Limb (tissue), 2 donors: ENCODE measurements around the gene KCNJ8.
"Not testable (repeated sequence)": the region's sequence is repeated elsewhere in the genome, so short reads cannot be mapped to it uniquely, and the experiment has no call there.

Experiments
- DNase-seq, 2 donors: peaks; one replicate each; pipeline ENCODE4 v3.0.0-alpha.2; 2016; ENCODE audit errors: extremely low spot score in 2 of 2

The KCNJ8 gene

DNA sequence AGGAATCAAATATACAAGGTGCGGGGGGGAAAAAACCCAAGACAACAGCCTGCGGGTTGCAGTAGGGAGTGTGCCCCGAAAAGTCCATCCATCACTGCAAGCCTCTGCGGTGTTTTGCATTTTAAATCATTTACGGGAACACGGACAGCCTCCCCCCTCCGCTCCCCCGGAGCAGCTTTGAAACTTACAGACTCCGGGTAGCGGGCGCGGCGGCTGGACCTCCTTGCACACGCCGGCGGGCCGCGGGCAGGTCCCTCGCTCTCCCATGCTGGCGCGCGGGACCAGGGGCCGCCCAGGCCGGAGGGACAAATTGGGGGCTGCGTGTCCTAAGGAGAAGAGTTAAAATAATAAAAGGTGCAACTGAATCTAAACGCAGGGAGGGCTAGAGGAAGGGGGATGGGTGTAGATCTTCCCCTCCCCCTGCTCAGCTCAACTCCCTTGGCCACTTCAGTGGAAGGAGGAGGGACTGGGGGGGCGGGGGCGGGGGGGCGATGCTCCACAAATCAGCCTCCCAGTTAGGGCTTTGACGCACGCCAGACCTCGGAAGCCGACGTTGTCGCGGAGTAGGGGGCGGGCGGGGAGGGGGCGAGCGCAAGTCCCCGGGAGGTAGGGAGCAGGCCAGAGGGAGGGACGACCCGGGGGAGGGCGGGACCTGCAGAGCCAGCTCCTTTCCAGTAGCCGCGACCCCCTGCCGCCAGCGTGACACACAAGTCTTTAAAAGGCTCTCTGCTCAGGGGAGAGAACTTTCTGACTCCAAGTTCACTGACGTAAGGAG lies at the start of gene KCNJ8:
KCNJ8 (minus strand) TSS at position 349 of the 775 bp plus-strand sequence. CDS start 1,090 bp downstream, outside the sequence.
- peak; percentile 56 to 78 for DNase-seq

DNA sequence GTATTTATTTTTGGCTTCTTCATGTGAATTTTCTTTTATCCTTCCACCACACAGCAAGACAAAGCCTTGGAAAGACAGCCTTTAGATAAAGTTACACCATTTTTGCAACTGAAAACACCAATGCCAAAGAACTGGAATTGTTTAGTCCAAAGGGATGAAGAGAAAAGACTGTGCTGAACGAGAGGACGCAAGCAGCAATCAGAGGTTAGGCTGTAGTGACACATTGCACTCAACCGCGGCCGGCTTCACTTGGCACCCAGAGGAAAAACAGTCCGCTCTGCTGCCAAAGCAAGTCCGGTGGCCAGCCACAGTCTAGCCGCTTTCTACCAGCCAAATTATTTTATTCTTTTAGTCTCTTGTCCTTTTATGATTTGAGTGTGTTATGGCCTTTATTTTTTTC lies 49.1 kb upstream of the KCNJ8 start:
- DNase-seq: no peak

DNA sequence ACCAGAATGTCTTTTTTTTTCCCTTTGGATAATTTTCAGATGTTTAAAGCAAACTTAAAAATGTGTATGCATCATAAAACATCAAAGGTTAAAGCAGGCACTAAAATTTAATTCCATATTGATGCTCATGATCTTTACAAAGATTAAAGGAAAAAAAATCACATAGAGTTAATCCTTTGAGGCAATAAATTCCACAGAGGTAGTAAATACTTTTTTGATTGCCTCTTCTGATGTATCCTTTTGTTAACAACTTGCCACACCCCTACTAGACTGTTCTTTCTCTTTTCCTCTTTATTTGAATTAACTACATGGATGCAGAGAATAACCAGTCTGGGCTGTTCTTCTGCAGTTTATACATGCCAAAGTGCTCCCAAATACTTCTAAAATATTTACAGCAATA lies 45.2 kb upstream of the KCNJ8 start:
- DNase-seq: no peak

DNA sequence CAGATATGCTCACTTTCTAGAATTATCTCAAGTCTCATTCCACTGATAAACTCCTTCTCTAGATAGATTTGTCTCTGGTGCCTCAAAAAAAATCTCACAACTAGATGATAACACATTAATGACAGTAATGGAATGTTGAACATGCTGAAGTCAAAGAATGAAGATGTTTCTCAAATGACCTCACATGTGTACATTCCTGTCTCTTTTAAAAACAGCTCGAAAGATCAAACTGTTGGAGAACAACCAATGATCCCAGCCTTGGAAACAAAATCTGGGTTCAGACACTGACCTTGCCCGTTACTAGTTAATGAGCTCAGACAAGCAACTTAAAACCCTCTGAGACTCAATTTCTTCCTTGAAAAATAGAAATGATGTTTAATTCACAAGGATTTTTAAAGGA lies 44.7 kb upstream of the KCNJ8 start:
- no peak for DNase-seq

DNA sequence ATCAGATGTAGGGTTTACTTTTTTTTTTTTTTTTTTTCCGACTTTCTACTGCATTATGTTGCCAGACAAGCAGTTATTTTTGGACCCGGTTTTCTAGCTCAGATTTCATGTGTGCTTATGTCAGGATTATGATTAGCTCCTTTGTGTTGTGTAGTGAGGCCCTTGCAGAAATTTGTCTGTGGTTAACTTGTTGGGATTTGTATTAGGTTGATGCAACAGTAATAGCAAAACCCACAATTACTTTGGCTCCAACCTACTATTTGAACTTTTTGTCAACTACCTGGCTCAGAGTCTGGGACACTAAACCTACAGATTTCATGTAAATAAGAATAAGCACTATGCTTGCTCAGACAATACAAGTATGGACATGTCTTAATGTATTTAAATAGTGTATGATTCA lies 44.1 kb upstream of the KCNJ8 start:
- DNase-seq: peak in 1 of 2 donors; percentile 55

DNA sequence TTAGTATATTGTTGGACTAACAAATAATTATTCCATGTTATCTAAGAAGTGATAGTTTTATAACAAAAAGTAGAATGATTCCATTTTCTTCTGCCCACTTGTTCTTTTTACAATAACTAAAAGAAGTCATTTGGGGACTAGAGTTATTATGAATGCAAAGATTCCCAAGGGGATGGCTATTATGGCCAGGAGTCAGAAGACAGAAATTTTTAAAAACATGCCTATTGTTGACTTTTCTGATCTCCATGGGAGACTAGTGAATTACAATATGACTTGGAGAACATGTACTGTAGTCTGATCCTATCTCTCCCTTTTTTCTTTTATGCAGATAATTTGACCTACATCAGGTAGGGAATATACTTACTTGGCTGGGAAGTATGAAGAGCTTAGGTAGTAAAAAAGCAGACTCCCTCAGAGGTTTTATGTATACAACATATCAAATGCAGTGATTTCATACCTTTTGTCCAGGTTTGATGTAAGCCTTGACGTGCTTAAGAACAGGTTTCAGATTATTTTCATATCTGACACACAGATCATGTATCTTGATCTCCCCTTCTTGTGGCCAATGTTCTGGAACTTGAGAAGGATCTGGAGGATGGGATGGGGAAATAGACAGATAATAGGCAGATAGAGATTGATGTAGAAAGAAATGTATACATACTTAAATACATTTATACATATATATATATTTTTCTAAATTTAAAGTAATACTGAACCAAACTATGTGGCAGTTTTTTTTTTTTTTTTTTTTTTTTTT lies 41.0 kb upstream of the KCNJ8 start:
- DNase-seq: no peak

DNA sequence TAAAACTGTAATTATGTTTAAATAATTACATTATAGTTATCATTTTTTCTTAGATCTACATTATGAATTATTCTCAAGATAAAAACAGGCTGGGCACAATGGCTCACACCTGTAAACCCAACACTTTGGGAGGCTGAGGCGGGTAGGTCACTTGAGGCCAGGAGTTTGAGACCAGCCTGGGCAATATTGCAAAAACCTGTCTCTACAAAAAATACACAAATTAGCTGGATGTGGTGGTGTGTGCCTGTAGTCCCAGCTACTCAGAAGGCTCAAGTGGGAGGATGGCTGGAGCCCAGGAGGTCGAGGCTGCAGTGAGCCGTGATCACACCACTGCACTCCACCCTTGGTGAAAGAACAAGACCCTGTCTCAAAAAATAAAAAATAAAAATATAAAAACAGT lies 40.3 kb upstream of the KCNJ8 start:
- DNase-seq: no peak

DNA sequence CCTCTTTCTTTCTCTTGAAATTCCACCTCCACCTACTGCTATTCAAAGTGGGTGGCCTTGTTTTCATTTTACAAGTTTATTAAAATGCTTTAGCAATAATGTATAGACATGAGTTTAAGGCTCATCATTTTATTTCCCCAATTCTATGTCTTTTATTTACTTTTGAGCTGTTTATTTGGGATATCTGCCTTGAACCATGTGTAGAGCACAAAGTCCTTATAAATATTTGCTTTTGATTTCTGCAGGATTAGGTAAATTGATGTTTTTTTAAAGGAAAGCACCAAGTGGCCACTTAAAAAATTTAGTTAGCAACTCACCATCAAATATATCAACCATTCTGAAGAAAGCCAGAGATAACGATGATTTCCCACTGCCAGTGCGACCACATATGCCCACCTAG lies 39.8 kb upstream of the KCNJ8 start:
- no peak for DNase-seq

DNA sequence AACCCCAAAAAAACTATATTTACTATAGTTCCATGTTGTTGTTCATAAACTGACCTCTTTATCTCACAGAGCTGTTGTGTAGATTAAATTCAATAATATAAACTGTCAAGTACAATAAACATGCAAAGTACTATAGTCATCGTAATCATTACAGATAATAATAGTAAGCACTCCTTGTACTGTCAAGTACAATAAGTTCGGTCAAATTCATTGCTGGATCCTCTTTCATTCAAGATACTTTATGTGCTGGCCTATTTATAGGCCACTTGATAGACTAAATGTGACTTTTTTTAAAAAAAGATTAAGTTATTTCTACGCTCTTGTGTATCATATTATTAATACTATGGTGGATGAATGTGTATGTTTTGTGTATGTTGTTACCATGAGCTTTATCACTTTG lies 39.2 kb upstream of the KCNJ8 start:
- no peak for DNase-seq

DNA sequence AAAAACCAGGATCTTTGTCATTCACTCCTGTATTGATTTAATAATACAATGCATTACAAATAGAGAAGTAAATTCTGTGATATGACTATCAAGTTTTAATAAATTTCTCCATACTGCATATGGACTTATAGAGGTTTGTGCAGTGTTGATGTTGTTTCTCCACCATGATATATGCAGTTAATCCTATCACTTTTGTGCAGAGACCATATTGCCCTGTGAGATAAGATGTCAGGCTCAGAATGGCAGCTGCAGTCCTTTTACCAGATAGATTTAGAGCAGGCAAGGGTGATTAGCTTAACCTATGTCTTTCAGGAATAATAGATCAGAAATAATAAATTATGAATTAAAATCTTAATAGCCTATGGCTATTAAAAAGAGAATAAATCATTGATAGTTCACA lies 38.6 kb upstream of the KCNJ8 start:
- DNase-seq: no peak

DNA sequence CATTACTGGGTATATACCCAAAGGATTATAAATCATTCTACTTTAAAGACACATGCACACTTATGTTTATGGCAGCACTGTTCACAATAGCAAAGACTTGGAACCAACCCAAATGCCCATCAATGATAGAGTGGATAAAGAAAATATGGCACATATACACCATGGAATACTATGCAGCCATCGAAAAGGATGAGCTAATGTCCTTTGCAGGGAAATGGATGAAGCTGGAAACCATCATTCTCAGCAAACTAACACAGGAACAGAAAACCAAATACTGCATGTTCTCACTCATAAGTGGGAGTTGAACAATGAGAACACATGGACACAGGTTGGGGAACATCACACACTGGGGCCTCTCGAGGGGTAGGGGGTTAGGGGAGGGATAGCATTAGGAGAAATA lies 37.8 kb upstream of the KCNJ8 start:
- not testable (repeated sequence) for DNase-seq

DNA sequence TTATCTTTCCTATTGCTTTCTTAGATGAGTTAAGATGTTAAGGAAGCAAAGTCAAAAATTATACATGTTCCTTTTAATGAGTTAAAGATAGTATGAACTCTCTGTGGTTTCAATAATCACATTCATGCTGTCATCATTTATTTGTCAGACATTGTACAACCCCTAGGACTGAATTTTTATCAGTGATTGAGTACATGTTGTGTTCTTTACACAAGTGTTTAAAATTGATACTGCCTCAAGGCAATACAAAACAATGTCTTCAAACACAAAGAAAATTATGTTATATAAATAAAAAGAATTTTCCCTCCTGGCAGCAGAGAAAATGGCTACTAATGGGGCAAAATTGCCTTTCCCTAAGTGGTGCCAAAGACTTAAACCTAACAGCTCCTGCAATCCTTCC lies 34.6 kb upstream of the KCNJ8 start:
- DNase-seq: no peak

DNA sequence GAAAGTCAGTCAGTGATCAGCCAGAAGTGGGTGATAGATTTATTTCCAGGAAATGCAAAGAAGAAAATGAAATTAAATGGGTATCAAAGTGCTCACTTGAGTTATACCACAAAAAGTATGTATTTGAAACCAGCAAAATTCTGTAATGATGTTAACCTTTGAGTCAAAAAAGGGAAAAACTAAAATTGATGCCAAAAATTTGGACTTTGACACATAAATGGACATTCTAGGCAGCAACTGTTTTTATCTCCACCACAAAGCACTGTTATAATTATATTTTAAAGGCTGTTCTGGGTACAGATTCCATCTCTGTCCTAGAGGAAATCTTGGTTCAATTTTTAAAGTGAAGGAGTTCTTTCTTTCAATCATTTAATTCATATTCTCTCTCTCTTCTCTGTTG lies 31.7 kb upstream of the KCNJ8 start:
- no peak for DNase-seq

DNA sequence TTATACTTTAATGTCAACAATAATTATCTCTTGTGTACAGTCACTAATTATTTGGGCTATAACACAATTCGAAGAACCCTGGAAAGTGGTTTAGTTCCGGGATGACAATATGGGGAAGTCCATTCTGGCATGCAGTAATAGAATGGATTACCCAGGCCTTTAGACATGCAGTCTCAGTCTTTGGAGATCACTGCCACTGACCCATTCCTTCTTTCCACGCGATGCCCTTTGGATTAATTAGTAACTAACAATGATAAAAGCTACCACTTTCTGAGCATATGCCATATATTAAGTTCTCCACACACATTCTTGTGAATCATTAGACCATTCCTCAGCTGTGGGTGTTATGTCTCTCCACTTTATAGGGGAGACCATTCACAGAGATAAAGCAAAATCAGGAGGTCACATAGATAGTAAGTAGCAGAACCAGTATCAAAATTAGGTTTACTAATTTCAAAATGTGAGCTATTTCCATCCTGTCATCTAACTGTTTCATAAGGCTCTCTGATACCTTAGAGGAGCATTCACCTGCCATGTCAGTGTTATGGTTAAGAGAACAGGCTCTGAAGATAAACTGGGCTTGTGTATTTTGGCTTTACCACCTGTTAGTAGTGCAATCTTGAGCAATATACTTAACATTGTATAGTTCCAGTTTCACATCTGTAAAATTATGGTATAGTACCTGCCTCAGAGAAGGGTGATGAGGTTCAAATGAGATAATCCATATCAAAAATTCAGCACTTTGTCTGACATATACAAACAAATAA lies 27.2 kb upstream of the KCNJ8 start:
- no peak for DNase-seq

DNA sequence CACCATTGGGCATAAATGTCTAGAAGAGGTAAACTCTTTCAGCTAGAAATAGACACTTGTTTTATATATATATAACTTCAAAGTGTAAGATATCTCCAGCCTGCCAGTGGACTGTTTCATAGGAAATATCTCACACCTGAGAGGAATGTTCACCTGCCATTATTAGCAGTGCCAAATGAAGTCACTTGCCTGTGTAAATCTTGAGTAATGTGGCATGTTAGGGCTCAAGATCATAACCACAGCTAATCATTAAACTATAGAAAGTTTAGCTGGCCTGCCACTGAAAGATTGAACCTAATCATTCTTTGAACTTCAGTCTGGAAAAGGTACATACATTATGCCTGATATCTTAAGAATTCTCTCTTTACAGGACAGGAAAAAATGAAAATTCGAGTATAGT lies 25.5 kb upstream of the KCNJ8 start:
- no peak for DNase-seq

DNA sequence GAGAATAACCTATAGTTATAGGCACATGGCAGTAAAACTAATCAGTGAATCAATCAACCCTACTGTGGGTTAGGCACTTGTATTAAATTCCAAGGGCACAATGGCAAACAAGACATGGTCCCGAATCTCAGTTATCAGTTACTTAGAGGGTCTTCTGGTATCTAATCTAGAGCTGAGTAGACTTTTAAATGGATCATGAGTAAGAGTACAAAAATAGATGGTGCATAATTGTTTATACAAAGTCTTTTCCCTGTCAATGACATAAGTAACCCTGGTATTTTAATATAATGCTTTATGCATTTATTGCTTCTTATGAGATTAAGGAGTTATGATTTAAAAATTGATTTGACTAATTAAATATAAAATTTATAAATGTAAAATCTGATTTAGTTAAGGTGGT lies 23.0 kb upstream of the KCNJ8 start:
- DNase-seq: no peak

DNA sequence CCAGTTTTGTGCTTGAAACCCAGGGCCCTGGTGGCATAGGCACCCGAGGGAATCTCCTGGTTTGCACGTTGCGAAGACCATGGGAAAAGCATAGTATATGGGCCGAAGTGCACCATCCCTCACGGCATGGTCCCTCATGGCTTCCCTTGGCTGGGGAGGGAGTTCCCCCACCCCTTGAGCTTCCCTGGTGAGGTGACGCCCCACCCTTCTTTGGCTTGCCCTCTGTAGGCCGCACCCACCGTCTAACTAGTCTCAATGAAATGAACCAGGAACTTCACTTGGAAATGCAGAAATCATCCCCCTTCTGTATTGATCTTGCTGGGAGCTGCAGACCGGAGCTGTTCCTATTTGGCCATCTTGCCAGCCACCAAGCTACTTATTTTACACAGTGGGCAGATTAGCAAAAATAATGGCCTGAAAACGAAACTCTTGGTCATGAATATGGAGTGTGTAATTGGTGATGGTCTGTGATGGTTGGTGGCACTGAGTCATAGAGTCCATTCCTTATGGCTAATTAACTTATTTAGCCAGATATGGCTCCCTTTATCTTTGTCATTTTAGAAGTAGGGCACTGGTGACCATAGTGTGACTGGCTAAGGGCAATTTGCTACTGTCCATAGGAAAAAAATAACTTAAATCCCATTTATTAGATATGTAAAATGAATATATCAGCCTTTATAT lies 21.3 kb upstream of the KCNJ8 start:
- DNase-seq: no peak

DNA sequence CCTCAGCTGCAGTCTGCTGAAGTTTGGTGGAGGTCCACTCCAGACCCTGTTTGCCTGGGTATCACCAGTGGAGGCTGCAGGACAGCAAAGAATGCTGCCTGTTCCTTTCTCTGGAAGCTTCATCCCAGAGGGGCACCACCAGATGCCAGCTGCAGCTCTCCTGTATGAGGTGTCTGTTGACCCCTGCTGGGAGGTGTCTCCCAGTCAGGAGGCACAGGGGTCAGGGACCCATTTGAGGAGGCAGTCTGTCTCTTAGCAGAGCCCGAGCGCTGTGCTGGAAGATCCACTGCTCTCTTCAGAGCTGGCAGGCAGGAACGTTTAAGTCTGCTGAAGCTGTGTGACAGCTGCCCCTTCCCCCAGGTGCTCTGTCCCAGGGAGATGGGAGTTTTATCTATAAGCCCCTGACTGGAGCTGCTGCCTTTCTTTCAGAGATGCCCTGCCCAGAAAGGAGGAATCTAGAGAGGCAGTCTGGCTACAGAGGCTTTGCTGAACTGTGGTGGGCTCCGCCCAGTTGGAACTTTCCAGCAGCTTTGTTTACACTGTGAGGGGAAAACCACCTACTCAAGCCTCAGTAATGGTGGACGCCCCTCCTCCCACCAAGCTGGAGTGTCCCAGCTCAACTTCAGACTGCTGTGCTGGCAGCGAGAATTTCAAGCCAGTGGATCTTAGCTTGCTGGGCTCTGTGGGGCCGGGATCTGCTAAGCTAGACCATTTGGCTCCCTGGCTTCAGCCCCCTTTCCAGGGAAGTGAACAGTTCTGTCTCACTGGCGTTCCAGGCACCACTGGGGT lies 20.5 kb upstream of the KCNJ8 start:
- DNase-seq: not testable (repeated sequence)

DNA sequence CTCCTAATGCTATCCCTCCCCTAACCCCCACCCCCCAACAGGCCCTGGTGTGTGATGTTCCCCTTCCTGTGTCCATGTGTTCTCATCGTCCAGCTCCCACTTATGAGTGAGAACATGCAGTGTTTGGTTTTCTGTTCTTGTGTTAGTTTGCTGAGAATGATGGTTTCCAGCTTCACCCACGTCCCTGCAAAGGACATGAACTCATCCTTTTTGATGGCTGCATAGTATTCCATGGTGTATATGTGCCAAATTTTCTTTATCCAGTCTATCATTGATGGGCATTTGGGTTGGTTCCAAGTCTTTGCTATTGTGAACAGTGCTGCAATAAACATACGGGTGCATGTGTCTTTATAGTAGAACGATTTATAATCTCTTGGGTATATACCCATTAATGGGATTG lies 15.2 kb upstream of the KCNJ8 start:
- DNase-seq: not testable (repeated sequence)

DNA sequence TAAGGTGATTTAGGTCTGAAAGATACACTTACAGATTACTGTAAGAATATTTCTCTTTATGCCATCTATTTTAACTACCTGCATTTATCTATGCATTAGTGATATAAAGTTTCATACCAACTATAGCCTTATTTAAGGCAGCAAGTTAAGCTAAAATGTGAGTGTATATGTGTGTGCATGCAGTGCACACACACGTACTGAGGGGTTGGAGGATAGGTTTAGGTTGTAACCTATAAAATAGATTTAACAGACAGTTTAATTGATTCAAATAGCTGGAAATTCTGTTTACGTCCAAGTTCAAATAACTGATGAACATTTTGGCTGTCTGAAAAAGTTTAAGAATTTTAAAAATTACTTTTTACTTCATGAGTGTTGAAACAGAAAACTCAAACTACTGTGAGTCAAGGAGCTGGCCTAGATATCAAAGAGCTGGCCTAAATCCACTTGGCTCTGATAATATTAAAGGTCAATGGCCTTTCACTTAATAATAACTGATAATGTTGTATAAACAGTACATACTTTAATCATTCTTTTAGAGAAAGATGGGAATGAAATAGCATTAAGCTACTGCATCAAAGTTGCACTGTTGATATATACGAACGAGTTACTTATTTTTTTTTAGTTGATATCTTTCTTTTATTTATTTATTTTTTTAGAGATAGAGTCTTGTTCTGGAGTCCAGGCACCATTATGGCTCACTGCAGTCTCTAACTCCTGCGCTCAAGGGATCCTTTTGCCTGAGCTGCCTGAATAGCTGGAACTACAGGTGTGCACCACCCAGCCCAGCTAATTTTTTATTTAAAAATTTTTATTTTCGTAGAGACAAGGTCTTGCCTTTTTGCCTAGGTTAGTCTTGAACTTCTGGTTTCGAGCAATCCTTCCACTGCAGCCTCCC lies 13.8 kb upstream of the KCNJ8 start:
- DNase-seq: no peak
